HCT116 (cell line): ENCODE results near the gene TPP1.

ENCODE experiments used
- ATF3 ChIP-seq: IDR thresholded peaks from 2 replicates; pipeline ENCODE4 v1.6.1; 2012
- CTCF ChIP-seq, 3 experiments: fragments of 200-600 bp in 1 of 3; sonication (generic) in 1 of 3; IDR thresholded peaks in 2 of 3; conservative IDR thresholded peaks in 1 of 3; 2 replicates each; pipeline ENCODE4 v1.5.1; 2012 to 2017; ENCODE audit warnings: low read depth in 2 of 3, low read length in 2 of 3, antibody characterized with exemption in 1 of 3, borderline replicate concordance in 1 of 3, control low read depth in 1 of 3, mild to moderate bottlenecking in 1 of 3, mixed read lengths in 1 of 3, mixed run types in 1 of 3, moderate library complexity in 1 of 3; ENCODE audit not compliant: insufficient read depth in 1 of 3
- EZH2 ChIP-seq: fragments of 200-600 bp; sonication (generic); IDR thresholded peaks from 2 replicates; pipeline ENCODE4 v1.6.1; 2017; ENCODE audit warnings: antibody characterized with exemption, mixed run types
- EZH2phosphoT487 ChIP-seq: fragments of 200-600 bp; IDR thresholded peaks from 2 replicates; pipeline ENCODE4 v1.6.1; 2018; ENCODE audit warnings: antibody characterized with exemption, borderline replicate concordance
- JUND ChIP-seq: IDR thresholded peaks from 2 replicates; pipeline ENCODE4 v1.6.1; 2012
- MAX ChIP-seq: IDR thresholded peaks from 2 replicates; pipeline ENCODE4 v1.6.1; 2012
- POLR2A ChIP-seq: IDR thresholded peaks from 2 replicates; pipeline ENCODE4 v1.7.0; 2011; ENCODE audit warnings: borderline replicate concordance; ENCODE audit not compliant: insufficient read depth, insufficient read length; ENCODE audit errors: extremely low read depth
- POLR2AphosphoS5 ChIP-seq: IDR thresholded peaks from 2 replicates; pipeline ENCODE4 v1.6.1; 2011; ENCODE audit warnings: mild to moderate bottlenecking, low read depth, low read length, moderate library complexity
- RAD21 ChIP-seq: IDR thresholded peaks from 2 replicates; pipeline ENCODE4 v1.6.1; 2012; ENCODE audit warnings: low read depth, mild to moderate bottlenecking
- REST ChIP-seq: IDR thresholded peaks from 2 replicates; pipeline ENCODE4 v1.6.1; 2012; ENCODE audit warnings: low read depth
- ZBTB33 ChIP-seq: IDR thresholded peaks from 2 replicates; pipeline ENCODE4 v1.6.1; 2011; ENCODE audit warnings: mild to moderate bottlenecking, low read length, moderate library complexity; ENCODE audit not compliant: insufficient replicate concordance; ENCODE audit errors: extremely low read depth
- ZFX ChIP-seq: fragments of 450-650 bp; IDR thresholded peaks from 2 replicates; pipeline ENCODE4 v1.6.1; 2017

- TF ChIP-seq RAD21 (no peak), CTCF (IDR thresholded peaks at IDR 0.05 in 2 of 3, conservative IDR thresholded peaks at IDR 0.05 in 1 of 3; ENCODE audit: borderline replicate concordance in 1 of 3, insufficient read depth in 1 of 3, low read depth in 2 of 3, low read length in 2 of 3) (no peak), REST (no peak), EZH2phosphoT487 (no peak), POLR2A (no peak), ZFX (no peak), POLR2AphosphoS5 (no peak), EZH2 (no peak), ATF3 (no peak), ZBTB33 (no peak), JUND (no peak), MAX (no peak)
Measured at GRCh38 chr11:6615046-6615445, 4.2 kb downstream of the TPP1 start.
